ENCODE data around the gene IGF1R. TPM values are rescaled to one million over a fixed set of nuclear protein-coding genes. Genes with fewer than 3 reads are reported as not detected.
A peak's percentile ranks its signal among the peaks of the same experiment; 100 is the strongest.

IGF1R gene
- total and polyA plus RNA-seq, 4 experiments from 2014 or later = 0.45 to 49.2 (median 25.1) TPM

GRCh38 chr15:98853161-98853560, 204.8 kb downstream of the IGF1R start:
- H3K4me1 Mint-ChIP-seq = peaks cover 20 to 48% (median 34%) of the 10 kb centered on the region in 4 donors
- Histone ChIP-seq H3K4me3 (ENCODE audit: low read length in 2 of 2) (peak overlapping the region; percentile 75 to 87), H3K27me3 (ENCODE audit: insufficient read depth, low read length) (no peaks in the 10 kb centered on the region), H3K27ac (ENCODE audit: low read depth, low read length) (peak overlapping the region; percentile 53), H3K4me1 (ENCODE audit: insufficient read depth, low read length) (peaks cover 30% of the 10 kb centered on the region), H3K36me3 (ENCODE audit: insufficient read depth, low read length) (no peaks in the 10 kb centered on the region), H3K9me3 (ENCODE audit: control insufficient read depth in 1 of 2, low read length in 2 of 2) (no peaks in the 10 kb centered on the region)
- intact Hi-C loops (cut with micrococcal nuclease) = no loop called here
- ChIA-PET POLR2A (ENCODE audit: partially characterized antibody) (interaction anchor here (0.8 kb wide), 1 partner anchor 10 kb away, joined by 3 read pairs; no protein-coding TSS in a partner anchor), CTCF (ENCODE audit: partially characterized antibody) (interaction anchor here (1.4 kb wide), 1 partner anchor 10 kb away, joined by 4 read pairs; no protein-coding TSS in a partner anchor)
- H3K36me3 Mint-ChIP-seq = peaks cover 0 to 7% of the 10 kb centered on the region in 2 donors
- H3K27me3 Mint-ChIP-seq = no peaks in the 10 kb centered on the region
- peak overlapping the region; percentile 91 to 98 (median 95) for H3K27ac Mint-ChIP-seq
- peaks cover 0 to 1% (median 0%) of the 10 kb centered on the region in 8 donors for H3K9me3 Mint-ChIP-seq
- peak; percentile 67 to 84 (median 75) for DNase-seq
- H3K4me3 Mint-ChIP-seq = peak overlapping the region; percentile 90 to 99 (median 94)

DNA sequence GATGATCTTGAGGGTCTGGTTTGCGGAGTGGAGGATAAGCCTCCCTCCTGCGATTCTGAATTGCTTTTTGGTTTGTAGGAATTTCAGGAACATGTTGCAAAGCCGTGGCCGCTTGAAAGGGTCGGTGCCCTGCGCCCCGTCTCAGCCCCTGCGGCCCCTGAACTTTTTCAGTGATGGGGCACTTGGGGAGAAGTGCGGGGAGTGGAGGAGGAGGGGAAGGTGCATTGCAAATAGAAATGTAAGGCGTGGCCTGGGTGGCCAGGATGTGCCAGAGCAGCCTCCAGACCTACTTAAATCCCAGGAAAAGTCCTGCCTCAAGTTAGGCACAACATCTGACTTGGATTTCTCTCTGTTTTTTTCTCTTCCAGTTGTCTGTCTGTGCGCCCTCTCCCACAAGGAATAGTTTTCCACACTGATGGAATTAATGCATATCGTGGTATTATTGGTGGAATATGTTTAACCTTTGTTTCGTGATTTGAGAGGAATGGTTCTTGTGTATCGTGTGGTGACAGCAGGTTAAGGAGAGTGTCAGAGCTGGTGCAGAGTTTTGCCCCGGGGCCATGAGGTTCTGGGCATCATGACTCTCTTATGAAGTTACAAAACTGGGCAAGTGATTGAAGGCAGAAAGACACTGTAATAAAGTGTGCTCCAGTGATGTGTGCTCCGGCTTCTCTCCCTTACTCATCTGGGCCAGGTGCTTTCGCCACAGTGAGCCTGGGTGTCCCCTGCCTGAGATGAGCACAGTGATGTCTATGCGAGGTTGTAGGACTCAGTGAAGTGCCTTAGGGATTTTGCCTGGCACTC, 205.5 kb downstream of the IGF1R start:
- DNase-seq = no peak
- Histone ChIP-seq H3K36me3 (ENCODE audit: insufficient read depth, low read length) (no peaks in the 10 kb centered on the region), H3K9me3 (ENCODE audit: control insufficient read depth in 1 of 2, low read length in 2 of 2) (no peaks in the 10 kb centered on the region), H3K27ac (ENCODE audit: low read depth, low read length) (no peak overlapping the region), H3K4me1 (ENCODE audit: insufficient read depth, low read length) (peaks cover 30% of the 10 kb centered on the region), H3K27me3 (ENCODE audit: insufficient read depth, low read length) (no peaks in the 10 kb centered on the region), H3K4me3 (ENCODE audit: low read length in 2 of 2) (peak overlapping the region in 1 of 2 donors; percentile 75)
- Mint-ChIP-seq H3K4me3 (peak overlapping the region; percentile 11 to 99 (median 94)), H3K27ac (peak overlapping the region; percentile 11 to 98 (median 95)), H3K36me3 (peaks cover 0 to 7% of the 10 kb centered on the region in 2 donors), H3K4me1 (peaks cover 24 to 54% (median 39%) of the 10 kb centered on the region in 4 donors), H3K27me3 (no peaks in the 10 kb centered on the region), H3K9me3 (peaks cover 0 to 1% (median 0%) of the 10 kb centered on the region in 8 donors)
- intact Hi-C loops (cut with micrococcal nuclease) = no loop called here
- ChIA-PET CTCF (ENCODE audit: partially characterized antibody) (interaction anchor here (1.4 to 2.8 kb wide), 2 partner anchors 9 to 206 kb away, joined by 4 to 11 read pairs; partner anchors contain the start of gene IGF1R), POLR2A (ENCODE audit: partially characterized antibody) (interaction anchor here (0.8 kb wide), 1 partner anchor 9 kb away, joined by 3 read pairs; no protein-coding TSS in a partner anchor)

GRCh38 chr15:98854496-98854895, 206.2 kb downstream of the IGF1R start:
- Histone ChIP-seq H3K27me3 (ENCODE audit: insufficient read depth, low read length) (no peaks in the 10 kb centered on the region), H3K9me3 (ENCODE audit: control insufficient read depth in 1 of 2, low read length in 2 of 2) (no peaks in the 10 kb centered on the region), H3K36me3 (ENCODE audit: insufficient read depth, low read length) (no peaks in the 10 kb centered on the region), H3K4me1 (ENCODE audit: insufficient read depth, low read length) (peaks cover 30% of the 10 kb centered on the region), H3K27ac (ENCODE audit: low read depth, low read length) (no peak overlapping the region), H3K4me3 (ENCODE audit: low read length in 2 of 2) (no peak overlapping the region)
- H3K9me3 Mint-ChIP-seq = peaks cover 0 to 1% (median 0%) of the 10 kb centered on the region in 8 donors
- H3K36me3 Mint-ChIP-seq = peaks cover 0 to 7% of the 10 kb centered on the region in 2 donors
- CTCF ChIA-PET (ENCODE audit: partially characterized antibody) = interaction anchor here (1.3 to 2.8 kb wide), 3 partner anchors 8 to 207 kb away, joined by 3 to 11 read pairs (median 4); partner anchors contain the start of gene IGF1R
- H3K27ac Mint-ChIP-seq = peak overlapping the region in 3 of 7 donors; percentile 42 to 95 (median 77)
- intact Hi-C loops (cut with micrococcal nuclease) = no loop called here
- no peak for DNase-seq
- peaks cover 24 to 60% (median 43%) of the 10 kb centered on the region in 4 donors for H3K4me1 Mint-ChIP-seq
- no peaks in the 10 kb centered on the region for H3K27me3 Mint-ChIP-seq
- H3K4me3 Mint-ChIP-seq = peak overlapping the region in 3 of 8 donors; percentile 10 to 29 (median 13)
- POLR2A ChIA-PET (ENCODE audit: partially characterized antibody) = no interaction called here

- Mint-ChIP-seq H3K27ac (peak overlapping the region in 4 of 7 donors; percentile 46 to 83 (median 76)), H3K9me3 (peaks cover 0 to 1% (median 0%) of the 10 kb centered on the region in 8 donors), H3K4me3 (peak overlapping the region in 3 of 8 donors; percentile 40 to 65 (median 44)), H3K36me3 (peaks cover 0 to 7% of the 10 kb centered on the region in 2 donors), H3K27me3 (no peaks in the 10 kb centered on the region), H3K4me1 (peaks cover 24 to 62% (median 42%) of the 10 kb centered on the region in 4 donors)
- POLR2A ChIA-PET (ENCODE audit: partially characterized antibody) = no interaction called here
- DNase-seq = no peak
- Histone ChIP-seq H3K27ac (ENCODE audit: low read depth, low read length) (no peak overlapping the region), H3K4me3 (ENCODE audit: low read length in 2 of 2) (no peak overlapping the region), H3K36me3 (ENCODE audit: insufficient read depth, low read length) (no peaks in the 10 kb centered on the region), H3K27me3 (ENCODE audit: insufficient read depth, low read length) (no peaks in the 10 kb centered on the region), H3K9me3 (ENCODE audit: control insufficient read depth in 1 of 2, low read length in 2 of 2) (no peaks in the 10 kb centered on the region), H3K4me1 (ENCODE audit: insufficient read depth, low read length) (peaks cover 33% of the 10 kb centered on the region)
- CTCF ChIA-PET (ENCODE audit: partially characterized antibody) = interaction anchor here (1.3 to 2.8 kb wide), 3 partner anchors 76 to 207 kb away, joined by 3 to 11 read pairs (median 11); partner anchors contain the start of gene IGF1R
- intact Hi-C loops (cut with micrococcal nuclease) = no loop called here
These were observed 206.9 kb downstream of the IGF1R start for GRCh38 chr15:98855067-98855814.

- Histone ChIP-seq H3K4me1 (ENCODE audit: insufficient read depth, low read length) (peaks cover 31% of the 10 kb centered on the region), H3K4me3 (ENCODE audit: low read length in 2 of 2) (no peak overlapping the region), H3K27me3 (ENCODE audit: insufficient read depth, low read length) (no peaks in the 10 kb centered on the region), H3K36me3 (ENCODE audit: insufficient read depth, low read length) (no peaks in the 10 kb centered on the region), H3K27ac (ENCODE audit: low read depth, low read length) (no peak overlapping the region), H3K9me3 (ENCODE audit: control insufficient read depth in 1 of 2, low read length in 2 of 2) (no peaks in the 10 kb centered on the region)
- DNase-seq = no peak
- POLR2A ChIA-PET (ENCODE audit: partially characterized antibody) = interaction anchor here (1.2 to 1.6 kb wide), 2 partner anchors 11 to 207 kb away, joined by 3 read pairs; no protein-coding TSS in a partner anchor
- H3K27me3 Mint-ChIP-seq = no peaks in the 10 kb centered on the region
- intact Hi-C loops (cut with micrococcal nuclease) = no loop called here
- H3K4me1 Mint-ChIP-seq = peaks cover 22 to 61% (median 41%) of the 10 kb centered on the region in 4 donors
- H3K36me3 Mint-ChIP-seq = peaks cover 0 to 7% of the 10 kb centered on the region in 2 donors
- no peak overlapping the region for H3K27ac Mint-ChIP-seq
- H3K4me3 Mint-ChIP-seq = no peak overlapping the region
- H3K9me3 Mint-ChIP-seq = peaks cover 0 to under 1% (median 0%) of the 10 kb centered on the region in 8 donors
- CTCF ChIA-PET (ENCODE audit: partially characterized antibody) = interaction anchor here (1.0 to 2.8 kb wide), 5 partner anchors 26 to 337 kb away, joined by 3 to 11 read pairs (median 6); partner anchors contain the start of gene IGF1R
These were observed 207.6 kb downstream of the IGF1R start for GRCh38 chr15:98855815-98856531.

- H3K4me1 ChIP-seq (ENCODE audit: insufficient read depth, low read length) = peaks cover 25% of the 10 kb centered on the region
- H3K27me3 ChIP-seq (ENCODE audit: insufficient read depth, low read length) = no peaks in the 10 kb centered on the region
- CTCF ChIA-PET (ENCODE audit: partially characterized antibody) = interaction anchor here (1.0 to 2.8 kb wide), 4 partner anchors 26 to 337 kb away, joined by 3 to 11 read pairs (median 8); partner anchors contain the start of gene IGF1R
- no peak overlapping the region for H3K27ac ChIP-seq (ENCODE audit: low read depth, low read length)
- POLR2A ChIA-PET (ENCODE audit: partially characterized antibody) = interaction anchor here (1.2 to 1.6 kb wide), 2 partner anchors 10 to 208 kb away, joined by 3 read pairs; no protein-coding TSS in a partner anchor
- no peaks in the 10 kb centered on the region for H3K9me3 ChIP-seq (ENCODE audit: control insufficient read depth in 1 of 2, low read length in 2 of 2)
- H3K36me3 Mint-ChIP-seq = peaks cover 0 to 7% of the 10 kb centered on the region in 2 donors
- no peaks in the 10 kb centered on the region for H3K27me3 Mint-ChIP-seq
- H3K4me3 ChIP-seq (ENCODE audit: low read length in 2 of 2) = no peak overlapping the region
- H3K4me3 Mint-ChIP-seq = no peak overlapping the region
- H3K4me1 Mint-ChIP-seq = peaks cover 23 to 59% (median 41%) of the 10 kb centered on the region in 4 donors
- no peaks in the 10 kb centered on the region for H3K36me3 ChIP-seq (ENCODE audit: insufficient read depth, low read length)
- DNase-seq = no peak
- H3K27ac Mint-ChIP-seq = no peak overlapping the region
- intact Hi-C loops (cut with micrococcal nuclease) = no loop called here
- no peaks in the 10 kb centered on the region for H3K9me3 Mint-ChIP-seq
These were observed 208.2 kb downstream of the IGF1R start for GRCh38 chr15:98856532-98856907.
